Stomach smooth muscle (tissue), 2 donors: ENCODE measurements around the gene TAF11.

Experiments used
- H3K27ac ChIP-seq: one replicate; pipeline ENCODE4 v1.7.0; 2013; ENCODE audit warnings: mild to moderate bottlenecking, low read length, inconsistent platforms
- H3K27me3 ChIP-seq, 2 donors: one replicate each; pipeline ENCODE4 v1.7.0; 2013; ENCODE audit warnings: low read length in 2 of 2; ENCODE audit not compliant: insufficient read depth in 2 of 2, control insufficient read depth in 1 of 2
- H3K36me3 ChIP-seq, 2 donors: one replicate each; pipeline ENCODE4 v1.7.0; 2013; ENCODE audit warnings: low read length in 2 of 2; ENCODE audit not compliant: control insufficient read depth in 2 of 2, insufficient read depth in 2 of 2
- H3K4me1 ChIP-seq: one replicate; pipeline ENCODE4 v1.7.0; 2013; ENCODE audit warnings: low read length; ENCODE audit not compliant: control insufficient read depth, insufficient read depth
- H3K4me3 ChIP-seq, 2 donors: one replicate each; pipeline ENCODE4 v1.7.0; 2013; ENCODE audit warnings: low read length in 2 of 2
- H3K9ac ChIP-seq, 2 donors: one replicate each; pipeline ENCODE4 v1.7.0; 2013; ENCODE audit warnings: low read length in 2 of 2, mild to moderate bottlenecking in 1 of 2
- H3K9me3 ChIP-seq, 2 donors: one replicate each; pipeline ENCODE4 v1.7.0; 2013; ENCODE audit warnings: low read length in 2 of 2; ENCODE audit not compliant: control insufficient read depth in 2 of 2
- donor health status: healthy.
- donor health status: Pancreatic carcinoma.

The TAF11 gene

DNA sequence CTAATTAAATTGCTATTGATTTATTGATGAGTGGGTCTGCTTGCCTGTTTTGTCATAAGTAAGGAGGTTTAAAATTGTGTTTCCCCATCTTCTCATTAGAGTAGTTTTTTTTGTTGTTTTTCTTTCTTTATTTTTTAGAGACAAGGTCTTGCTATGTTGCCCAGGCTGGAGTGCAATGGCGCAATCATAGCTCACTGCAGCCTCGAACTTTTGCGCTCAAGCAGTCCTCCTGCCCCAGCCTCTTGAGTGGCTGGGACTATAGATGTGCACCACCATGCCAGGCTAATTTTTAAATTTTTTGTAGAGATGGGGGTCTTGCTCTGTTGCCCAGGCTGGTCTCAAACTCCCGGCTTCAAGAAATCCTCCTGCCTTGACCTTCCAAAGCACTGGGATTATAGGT, 32.3 kb upstream of the TAF11 start:
- H3K27ac ChIP-seq: no peak overlapping the region

DNA sequence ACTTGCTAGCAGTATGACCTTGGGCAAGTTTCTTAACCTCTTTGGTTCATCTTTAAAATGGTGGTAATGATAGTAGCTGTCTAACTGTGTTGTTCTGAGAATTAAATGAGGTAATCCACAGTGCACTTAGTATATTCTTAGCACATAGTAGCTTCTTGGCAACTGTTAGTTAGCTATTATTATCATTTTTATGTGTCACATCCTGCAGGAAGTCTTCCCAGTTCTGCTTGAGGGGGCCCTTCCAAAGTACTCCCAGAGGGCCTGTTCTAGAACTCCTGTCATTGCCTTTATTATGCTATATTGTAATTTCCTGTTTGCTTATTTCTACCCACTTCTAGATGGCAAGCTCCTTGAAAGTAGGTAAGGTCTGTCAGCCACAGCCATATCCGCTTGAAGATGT, 31.8 kb upstream of the TAF11 start:
- H3K4me1 ChIP-seq: peaks cover 5% of the 10 kb centered on the region
- H3K9ac ChIP-seq: no peak overlapping the region
- peaks cover 0 to 2% of the 10 kb centered on the region in 2 donors for H3K36me3 ChIP-seq
- no peak overlapping the region for H3K27ac ChIP-seq
- no peak overlapping the region for H3K4me3 ChIP-seq
- no peaks in the 10 kb centered on the region for H3K27me3 ChIP-seq
- no peaks in the 10 kb centered on the region for H3K9me3 ChIP-seq

More for the DNA sequence above, 32.3 kb upstream of the TAF11 start:
- peaks cover 0 to 2% of the 10 kb centered on the region in 2 donors for H3K36me3 ChIP-seq
- no peaks in the 10 kb centered on the region for H3K9me3 ChIP-seq
- no peak overlapping the region for H3K9ac ChIP-seq
- no peaks in the 10 kb centered on the region for H3K27me3 ChIP-seq
- H3K4me3 ChIP-seq: no peak overlapping the region
- peaks cover 5% of the 10 kb centered on the region for H3K4me1 ChIP-seq

DNA sequence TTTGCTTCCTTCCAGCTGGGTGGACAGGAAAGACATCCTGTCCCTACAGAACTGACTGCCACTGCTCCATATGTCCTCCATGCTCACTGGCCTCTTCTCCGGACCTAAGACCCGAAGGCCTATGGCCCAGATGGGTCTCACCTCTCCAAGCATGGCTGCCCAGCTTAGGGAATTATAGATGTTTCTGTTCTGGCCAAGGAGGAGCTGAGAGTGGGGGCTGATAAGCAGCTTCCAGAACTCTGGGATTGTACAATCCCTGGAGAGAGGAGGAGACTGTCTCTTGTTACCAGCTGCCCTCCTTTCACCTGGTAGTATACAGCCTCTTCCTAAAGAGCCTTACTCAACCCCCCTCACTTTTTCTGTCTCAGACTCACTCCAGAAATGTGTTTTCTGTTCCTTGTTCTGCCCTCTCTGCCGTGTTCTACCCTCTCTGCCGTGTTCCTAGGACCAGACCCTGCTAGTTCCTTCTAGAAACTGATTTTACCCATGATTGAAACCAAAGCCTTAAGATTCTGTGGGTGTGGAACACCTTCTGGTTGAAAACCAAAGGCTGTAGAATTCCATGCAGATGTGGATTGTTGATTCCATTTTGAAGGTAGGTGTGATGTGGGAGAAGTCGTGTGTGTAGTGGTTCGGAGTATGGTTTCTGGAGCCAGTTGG, 29.9 kb upstream of the TAF11 start:
- Histone ChIP-seq H3K36me3 (peaks cover 0 to 2% of the 10 kb centered on the region in 2 donors), H3K27ac (no peak overlapping the region), H3K9me3 (no peaks in the 10 kb centered on the region), H3K27me3 (no peaks in the 10 kb centered on the region), H3K9ac (no peak overlapping the region), H3K4me1 (peaks cover 5% of the 10 kb centered on the region), H3K4me3 (no peak overlapping the region)

DNA sequence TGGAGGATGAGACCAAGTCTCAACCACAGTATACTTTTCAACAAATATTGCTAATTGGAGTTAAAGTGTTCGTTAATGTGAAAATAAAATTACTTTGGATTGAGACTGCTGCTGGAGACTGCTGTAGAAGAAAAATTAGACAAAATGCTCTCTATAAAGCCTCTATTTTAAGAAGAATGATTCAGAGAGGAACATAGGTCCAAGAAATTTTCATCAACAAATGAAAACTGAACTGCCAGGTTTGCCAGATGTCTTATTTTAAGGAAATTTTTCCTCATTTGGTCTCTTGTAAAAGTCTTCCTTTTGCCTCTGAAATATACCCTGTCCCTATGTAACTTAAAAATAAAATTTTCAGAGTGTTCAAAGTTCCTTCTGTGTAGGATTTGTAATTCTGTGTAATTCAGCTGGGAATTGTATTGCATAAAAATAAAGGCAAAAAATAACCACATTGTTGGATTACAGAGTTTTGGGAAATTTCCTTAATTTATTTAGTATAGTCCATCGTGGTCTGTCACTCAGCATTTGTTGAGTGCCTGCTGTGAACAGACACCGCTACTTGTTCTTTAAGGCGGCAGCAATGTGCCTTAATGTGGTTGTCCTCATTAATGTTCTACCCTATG, 28.6 kb upstream of the TAF11 start:
- Histone ChIP-seq H3K4me3 (no peak overlapping the region), H3K9ac (no peak overlapping the region), H3K36me3 (peaks cover 0 to 2% of the 10 kb centered on the region in 2 donors), H3K27ac (no peak overlapping the region), H3K4me1 (peaks cover 5% of the 10 kb centered on the region), H3K9me3 (no peaks in the 10 kb centered on the region), H3K27me3 (no peaks in the 10 kb centered on the region)

DNA sequence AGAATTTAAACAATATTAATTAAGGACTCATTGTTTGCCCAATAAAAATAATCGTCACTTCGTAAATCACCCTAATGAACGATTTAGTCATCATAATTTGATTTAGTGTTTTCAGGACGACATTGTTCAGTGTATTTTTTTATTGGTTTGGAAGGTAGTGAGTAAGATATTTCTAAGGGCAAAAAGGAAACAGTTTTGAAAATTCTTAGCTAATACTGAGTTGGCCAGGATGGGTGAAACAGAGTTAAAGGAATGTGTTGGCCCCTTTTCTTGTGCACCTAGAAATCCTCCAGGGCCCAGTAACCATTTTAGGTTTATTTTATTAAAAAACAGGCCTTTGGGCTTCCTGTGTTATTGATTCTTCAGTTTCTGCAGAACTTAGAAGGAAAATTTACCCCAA, 26.5 kb upstream of the TAF11 start:
- H3K27ac ChIP-seq: no peak overlapping the region
- H3K9ac ChIP-seq: no peak overlapping the region
- H3K9me3 ChIP-seq: no peaks in the 10 kb centered on the region
- no peak overlapping the region for H3K4me3 ChIP-seq
- H3K4me1 ChIP-seq: peaks cover 5% of the 10 kb centered on the region
- H3K27me3 ChIP-seq: no peaks in the 10 kb centered on the region
- H3K36me3 ChIP-seq: peaks cover 0 to 2% of the 10 kb centered on the region in 2 donors

DNA sequence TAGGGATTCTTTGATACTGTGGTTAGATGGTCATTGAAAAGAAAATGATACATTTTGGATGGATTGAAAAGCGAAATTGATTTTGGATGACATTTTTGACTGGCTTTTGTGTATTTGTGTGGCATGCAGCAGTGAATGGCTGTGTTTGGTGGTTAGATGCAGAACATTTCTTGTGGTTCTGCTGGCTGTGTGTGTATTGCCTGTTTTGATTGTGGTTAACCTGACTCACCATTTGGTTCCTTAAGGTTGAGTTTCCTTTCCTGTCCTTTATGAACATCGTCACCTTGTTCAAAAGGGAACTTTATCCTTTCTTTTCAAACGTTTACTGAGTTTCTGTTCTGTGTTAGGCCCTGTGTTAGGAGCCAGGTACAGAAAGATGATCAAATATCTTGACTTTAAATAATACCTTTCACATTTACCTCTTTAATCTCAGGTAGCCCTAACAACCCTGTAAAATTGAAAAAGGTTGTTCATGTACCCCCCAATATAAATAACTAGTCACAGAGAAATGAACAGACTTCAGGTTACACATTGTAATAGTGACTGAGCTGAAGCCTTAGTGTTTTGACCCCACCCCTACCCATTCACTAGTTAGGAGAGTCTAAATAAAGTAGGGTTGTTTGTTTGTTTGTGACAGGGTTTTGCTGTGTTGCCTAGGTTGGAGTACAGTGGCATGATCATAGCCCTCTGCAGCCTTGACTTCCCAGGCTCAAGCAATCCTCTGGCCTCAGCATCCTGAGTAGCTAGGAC, 25.0 kb upstream of the TAF11 start:
- peaks cover 3% of the 10 kb centered on the region for H3K4me1 ChIP-seq

DNA sequence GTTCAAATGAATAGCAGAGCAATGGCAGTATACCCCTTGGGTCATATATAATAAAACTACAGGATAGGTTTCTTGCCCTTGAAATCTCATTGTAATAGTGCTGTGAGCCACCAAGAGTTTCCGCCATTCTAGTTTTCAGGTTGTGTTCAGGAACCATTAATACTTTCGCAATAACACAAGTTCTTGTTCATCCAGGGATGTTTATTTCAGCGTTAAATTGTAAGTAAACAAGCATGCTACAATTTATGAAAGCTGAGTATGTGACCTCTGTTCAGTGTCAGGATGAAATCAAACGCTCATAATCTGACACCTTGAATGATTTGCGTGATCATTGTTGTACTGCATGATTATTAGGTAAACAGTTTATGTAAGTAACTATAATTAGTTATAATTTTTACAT, 24.0 kb upstream of the TAF11 start:
- Histone ChIP-seq H3K4me1 (no peaks in the 10 kb centered on the region), H3K27ac (no peak overlapping the region), H3K4me3 (no peak overlapping the region), H3K9ac (no peak overlapping the region), H3K27me3 (no peaks in the 10 kb centered on the region), H3K9me3 (no peaks in the 10 kb centered on the region), H3K36me3 (no peaks in the 10 kb centered on the region)

More for the DNA sequence above, 25.0 kb upstream of the TAF11 start:
- Histone ChIP-seq H3K27me3 (no peaks in the 10 kb centered on the region), H3K9ac (no peak overlapping the region), H3K4me3 (no peak overlapping the region), H3K27ac (no peak overlapping the region), H3K36me3 (no peaks in the 10 kb centered on the region), H3K9me3 (no peaks in the 10 kb centered on the region)

DNA sequence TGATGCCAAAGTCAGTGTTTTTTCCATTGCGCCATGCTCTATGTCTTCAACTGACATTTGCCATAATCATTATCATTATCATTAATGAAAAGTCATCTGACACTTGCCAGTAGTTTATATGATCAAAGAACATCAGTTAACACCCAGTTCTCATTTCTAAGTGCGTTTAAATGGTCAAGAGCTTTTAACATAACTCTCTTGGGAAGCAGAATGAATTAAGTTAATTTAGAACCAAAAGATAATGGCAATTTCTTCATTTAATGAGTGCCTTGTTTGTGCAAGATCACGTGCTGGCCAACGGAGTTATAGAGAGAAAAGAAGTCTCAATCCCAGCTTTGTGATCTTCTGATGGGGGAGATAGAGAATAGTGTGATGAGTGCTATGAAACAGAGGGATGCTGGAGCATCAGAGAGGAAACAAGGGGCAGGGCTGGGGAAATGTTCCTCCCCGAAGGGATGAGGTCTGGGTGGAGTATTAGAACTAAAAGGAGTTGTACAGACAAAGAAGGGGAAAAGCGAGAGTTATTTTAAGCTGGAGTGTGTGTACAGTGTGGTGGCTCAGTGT, 21.6 kb upstream of the TAF11 start:
- Histone ChIP-seq H3K27ac (no peak overlapping the region), H3K4me1 (no peaks in the 10 kb centered on the region), H3K27me3 (no peaks in the 10 kb centered on the region), H3K4me3 (no peak overlapping the region), H3K36me3 (no peaks in the 10 kb centered on the region), H3K9me3 (no peaks in the 10 kb centered on the region), H3K9ac (no peak overlapping the region)

DNA sequence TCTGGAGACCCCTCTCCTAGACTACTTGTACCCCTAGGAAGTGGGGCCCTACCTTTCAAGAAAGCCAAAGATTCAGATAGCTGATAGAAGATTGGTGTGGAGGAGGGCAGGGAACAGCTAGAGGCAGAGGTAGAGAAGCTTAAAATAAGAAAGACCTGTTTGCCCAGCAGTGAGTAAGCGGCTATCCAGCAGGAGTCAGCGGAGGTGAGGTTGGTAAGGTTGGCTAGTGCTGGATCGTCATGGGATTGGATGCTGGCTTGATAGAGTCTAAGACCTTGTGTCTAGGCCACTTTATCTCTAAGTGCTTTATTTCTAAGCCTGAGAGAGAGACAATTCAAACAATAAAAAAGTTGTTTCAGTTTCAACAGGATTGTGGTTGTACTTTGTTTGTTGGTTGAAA, 20.4 kb upstream of the TAF11 start:
- H3K9me3 ChIP-seq: no peaks in the 10 kb centered on the region
- no peak overlapping the region for H3K9ac ChIP-seq
- H3K27me3 ChIP-seq: no peaks in the 10 kb centered on the region
- no peak overlapping the region for H3K4me3 ChIP-seq
- no peaks in the 10 kb centered on the region for H3K36me3 ChIP-seq
- H3K4me1 ChIP-seq: no peaks in the 10 kb centered on the region
- no peak overlapping the region for H3K27ac ChIP-seq

DNA sequence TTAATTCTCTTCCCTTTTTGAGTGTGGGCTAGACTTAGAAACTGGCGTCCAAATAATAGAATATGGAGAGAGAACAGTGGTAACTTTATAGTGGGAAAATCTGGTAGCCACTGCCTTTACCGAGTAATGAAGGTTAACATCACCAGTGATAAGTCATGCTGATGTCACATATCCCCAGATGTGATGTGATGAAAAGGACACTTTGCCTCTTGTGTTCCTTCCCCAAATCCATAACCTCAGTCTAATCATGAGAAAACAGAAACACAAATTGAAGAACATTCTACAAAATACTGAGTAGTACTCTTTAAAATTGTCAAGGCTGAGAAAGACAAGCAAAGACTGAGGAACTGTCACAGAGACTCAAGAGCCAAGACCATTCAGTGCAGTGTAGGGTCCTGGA, 19.0 kb upstream of the TAF11 start:
- no peaks in the 10 kb centered on the region for H3K9me3 ChIP-seq
- H3K27ac ChIP-seq: no peak overlapping the region
- no peaks in the 10 kb centered on the region for H3K27me3 ChIP-seq
- H3K36me3 ChIP-seq: no peaks in the 10 kb centered on the region
- no peak overlapping the region for H3K4me3 ChIP-seq
- no peak overlapping the region for H3K9ac ChIP-seq
- no peaks in the 10 kb centered on the region for H3K4me1 ChIP-seq
